GM12891 (cell line): ENCODE measurements around the gene POLE3.
"Not testable (repeated sequence)": the region's sequence is repeated elsewhere in the genome, so short reads cannot be mapped to it uniquely, and the experiment has no call there.

ENCODE experiments used
- DNase-seq: peaks from one replicate; pipeline ENCODE4 v3.0.0; 2011; ENCODE audit warnings: low spot score; ENCODE audit not compliant: insufficient read length
- FAIRE-seq: peaks from 2 replicates; lab custom pipeline; 2011; peaks lifted over from hg19 to GRCh38; lab: Jason Lieb, UNC
- PAX5 ChIP-seq: IDR thresholded peaks from 2 replicates; pipeline ENCODE4 v1.6.1; 2011; ENCODE audit warnings: low read length, moderate library complexity, mild to moderate bottlenecking; ENCODE audit not compliant: insufficient read depth, severe bottlenecking
- POLR2A ChIP-seq: IDR thresholded peaks from 2 replicates; pipeline ENCODE4 v1.6.1; 2011; ENCODE audit warnings: low read depth, low read length, control low read depth
- POLR2AphosphoS5 ChIP-seq: IDR thresholded peaks from 2 replicates; pipeline ENCODE4 v1.6.1; 2011; ENCODE audit warnings: low read depth, low read length, control low read depth
- POU2F2 ChIP-seq: IDR thresholded peaks from 2 replicates; pipeline ENCODE4 v1.6.1; 2011; ENCODE audit warnings: low read depth, mild to moderate bottlenecking, control low read depth, low read length, moderate library complexity
- SPI1 ChIP-seq: IDR thresholded peaks from 2 replicates; pipeline ENCODE4 v1.6.1; 2011; ENCODE audit warnings: low read depth, low read length, control low read depth
- TAF1 ChIP-seq: IDR thresholded peaks from 2 replicates; pipeline ENCODE4 v1.6.1; 2011; ENCODE audit warnings: low read depth, low read length, control low read depth

The POLE3 gene

GRCh38 chr9:113431191-113431590, 20.7 kb upstream of the POLE3 start:
- FAIRE-seq (no peak), DNase-seq (no peak)
- no peak for TF ChIP-seq POLR2AphosphoS5
- no peak for TF ChIP-seq TAF1
- TF ChIP-seq SPI1: no peak
- TF ChIP-seq POLR2A: no peak
- no peak for TF ChIP-seq PAX5
- no peak for TF ChIP-seq POU2F2

DNA sequence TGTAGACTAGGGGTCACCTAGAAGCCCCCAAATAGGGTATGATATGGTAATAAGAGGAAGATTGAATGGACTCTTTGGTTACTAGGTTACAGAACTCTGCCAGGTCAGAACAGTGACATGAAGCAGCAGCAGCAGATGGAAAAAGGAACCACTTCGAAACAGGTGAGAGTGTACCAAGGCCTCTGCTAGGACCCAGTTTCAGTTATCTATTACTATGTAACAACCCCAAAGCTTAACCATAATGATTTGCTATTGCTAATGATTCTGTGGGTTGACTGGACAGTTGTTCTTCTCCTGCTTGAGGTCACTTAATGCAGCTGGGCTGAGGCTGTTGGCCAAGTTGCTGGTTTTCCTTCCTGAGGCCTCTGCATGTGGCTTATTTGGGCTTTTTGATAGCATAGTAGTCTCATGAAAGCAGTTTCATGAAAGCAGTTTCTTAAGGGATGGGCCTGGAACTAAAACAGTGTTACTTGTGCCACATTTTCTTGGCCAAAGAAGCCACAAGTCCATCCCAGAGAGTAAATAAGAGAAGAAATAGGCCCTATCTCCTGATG, 17.7 kb upstream of the POLE3 start:
- TF ChIP-seq POU2F2: no peak
- TF ChIP-seq SPI1: no peak
- TF ChIP-seq POLR2AphosphoS5: no peak
- no peak for TF ChIP-seq TAF1
- no peak for TF ChIP-seq PAX5
- TF ChIP-seq POLR2A: no peak
- FAIRE-seq (no peak), DNase-seq (no peak)

DNA sequence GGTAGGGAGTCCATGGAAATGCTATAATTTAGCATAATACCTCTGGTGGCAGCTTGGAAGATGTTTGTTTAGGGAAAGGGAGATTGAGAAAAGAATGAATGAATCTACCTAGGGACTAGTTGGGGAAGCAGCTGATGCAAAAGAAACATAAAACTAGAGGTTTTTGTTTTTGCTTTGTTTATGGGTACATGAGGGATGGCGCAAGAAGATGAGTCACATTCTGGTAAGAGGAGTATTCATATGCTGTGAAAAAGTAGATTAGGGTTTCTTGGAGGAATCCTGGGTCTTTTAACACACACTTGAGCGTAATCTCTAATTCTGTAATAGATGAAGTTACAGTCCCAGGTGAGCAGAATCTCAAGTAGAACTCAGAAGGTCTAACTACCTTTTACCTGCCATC, 17.2 kb upstream of the POLE3 start:
- no peak for TF ChIP-seq POLR2AphosphoS5
- TF ChIP-seq POU2F2: no peak
- TF ChIP-seq SPI1: no peak
- DNase-seq (no peak), FAIRE-seq (no peak)

DNA sequence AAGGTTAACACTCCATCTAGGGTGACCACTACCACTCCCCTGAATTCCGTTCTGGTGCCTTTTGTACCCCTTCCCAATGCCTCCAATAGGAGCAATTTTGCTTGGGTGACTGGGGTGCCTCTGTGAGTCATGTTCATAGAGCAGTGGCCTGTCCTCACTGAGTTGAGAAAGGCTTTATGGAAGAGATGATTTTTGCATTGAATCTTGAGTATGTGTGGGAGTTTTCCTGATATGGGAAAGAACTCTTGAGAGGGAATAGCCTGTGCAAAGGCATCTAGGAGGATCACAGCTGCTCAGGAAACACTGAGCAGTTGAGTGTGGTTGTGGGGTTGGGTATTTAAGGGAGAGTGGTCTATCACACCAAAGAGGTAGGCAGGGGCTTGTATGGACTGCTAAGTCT, 16.2 kb upstream of the POLE3 start:
- DNase-seq (no peak), FAIRE-seq (no peak)
- TF ChIP-seq SPI1 (no peak), POU2F2 (no peak), POLR2A (no peak), PAX5 (no peak), POLR2AphosphoS5 (no peak), TAF1 (no peak)

DNA sequence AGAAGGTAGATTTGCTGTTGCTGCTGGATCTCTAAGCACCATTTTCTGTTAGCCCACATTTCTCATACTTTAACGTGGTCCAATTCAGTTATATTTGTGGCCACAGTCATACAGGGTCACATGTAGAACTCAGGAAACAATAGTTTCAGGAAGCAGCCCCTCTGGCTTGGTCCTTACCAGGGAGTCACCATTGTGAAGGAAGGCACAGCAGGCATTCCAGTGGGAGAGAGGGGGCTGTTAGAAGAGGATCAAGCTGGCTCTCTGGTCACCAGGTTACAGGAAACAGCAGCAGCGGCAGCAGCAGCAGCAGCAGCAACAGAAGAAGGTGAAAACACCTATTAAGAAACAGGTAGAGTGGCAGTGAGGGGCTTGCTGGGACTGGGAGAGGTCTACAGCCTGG, 14.6 kb upstream of the POLE3 start:
- TF ChIP-seq SPI1: no peak
- no peak for TF ChIP-seq POLR2AphosphoS5
- TF ChIP-seq PAX5: no peak
- TF ChIP-seq TAF1: no peak
- TF ChIP-seq POLR2A: no peak
- no peak for TF ChIP-seq POU2F2
- no peak for DNase-seq
- FAIRE-seq: no peak

DNA sequence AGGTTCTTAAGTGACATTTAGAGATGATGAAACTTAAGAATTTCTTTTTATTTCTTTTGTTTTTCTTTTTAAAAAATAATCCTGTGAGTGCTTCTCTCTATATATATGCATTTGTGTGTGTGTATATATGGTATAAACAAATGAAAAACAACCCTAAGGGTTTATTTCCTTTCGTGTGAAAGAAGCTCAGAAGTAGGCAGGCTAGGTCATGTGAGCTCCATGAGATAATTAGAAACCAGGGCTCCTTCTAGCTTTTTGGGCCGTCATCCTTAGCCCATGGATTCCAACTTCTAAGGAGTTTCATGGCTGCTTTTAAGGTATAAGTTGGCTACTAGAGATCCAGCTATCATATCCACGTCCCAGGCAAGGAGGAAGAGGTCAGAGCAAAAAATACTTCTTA, 11.3 kb upstream of the POLE3 start:
- no peak for TF ChIP-seq SPI1
- no peak for FAIRE-seq
- no peak for DNase-seq

- TF ChIP-seq POLR2AphosphoS5 (no peak), TAF1 (no peak), PAX5 (no peak), POLR2A (no peak), POU2F2 (no peak), SPI1 (no peak)
- DNase-seq (no peak), FAIRE-seq (peak; percentile 80)
Observed at GRCh38 chr9:113417370-113417769, 6.9 kb upstream of the POLE3 start.

DNA sequence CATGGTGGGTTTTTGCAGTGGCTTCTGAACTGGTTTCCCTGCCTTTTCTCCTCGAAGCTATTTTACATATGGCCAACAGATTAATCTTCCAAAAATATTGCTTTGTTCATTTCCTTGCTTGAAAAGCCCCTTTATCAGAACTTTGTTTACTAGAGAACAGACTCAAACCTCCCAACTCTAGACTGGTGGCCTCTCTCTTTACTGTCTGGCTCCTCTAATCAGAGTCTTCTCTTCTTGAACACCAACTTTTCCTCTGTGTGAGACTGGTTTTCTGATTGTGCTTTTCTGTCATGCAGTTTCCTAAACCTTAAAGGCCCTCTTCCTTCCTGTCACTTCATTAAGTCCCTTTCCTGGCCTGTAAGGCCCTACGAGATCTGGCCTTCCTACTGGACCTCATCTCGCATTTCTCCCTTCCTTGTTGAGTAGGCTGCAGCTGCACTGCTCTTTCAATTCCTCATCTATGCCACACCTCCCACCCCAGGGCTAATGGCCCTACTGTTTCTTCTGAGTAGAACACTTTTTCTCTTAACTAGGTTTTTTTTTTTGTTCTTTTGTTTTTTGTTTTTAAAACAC, 5.8 kb upstream of the POLE3 start:
- no peak for TF ChIP-seq POLR2AphosphoS5
- peak; percentile 92 for TF ChIP-seq SPI1
- FAIRE-seq: peak; percentile 99
- peak; percentile 39 for DNase-seq

DNA sequence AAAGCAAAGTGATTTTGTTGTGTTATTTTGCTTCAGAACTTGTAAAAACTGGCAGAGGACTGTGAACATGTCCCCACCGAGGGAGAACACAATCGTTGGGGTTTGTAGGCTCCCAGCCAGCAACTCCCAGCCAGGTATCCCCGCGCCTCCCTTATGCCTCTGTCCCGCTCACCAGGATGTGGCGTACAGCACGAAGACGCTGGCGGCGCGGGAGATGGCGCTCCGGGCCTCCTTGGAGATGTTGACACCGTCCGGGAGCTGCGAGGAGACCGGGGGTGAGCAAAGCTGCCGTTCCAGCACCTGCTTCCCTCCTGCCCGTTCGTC, 630 bp downstream of the POLE3 start:
- FAIRE-seq: no peak
- no peak for DNase-seq
- TF ChIP-seq SPI1 (no peak), PAX5 (no peak), POLR2A (no peak), POLR2AphosphoS5 (no peak), POU2F2 (no peak), TAF1 (no peak)

- FAIRE-seq (no peak), DNase-seq (no peak)
- no peak for TF ChIP-seq POLR2AphosphoS5
Observed at GRCh38 chr9:113409481-113409880, 994 bp downstream of the POLE3 start.

- FAIRE-seq: peak; percentile 5
- not testable (repeated sequence) for DNase-seq
Observed at GRCh38 chr9:113406873-113407511, 3.5 kb downstream of the POLE3 start.
